WTC11 (cell line): ENCODE data around the gene PCGF1. TPM values are rescaled to one million over a fixed set of nuclear protein-coding genes. Genes with fewer than 3 reads are reported as not detected.

ENCODE experiments used
- ATAC-seq: fragments of 200-7000 bp; cut with Tn5 transposase; 2 replicates; pipeline ENCODE4 v1.10.0; 2021; ENCODE audit warnings: mild to moderate bottlenecking, moderate library complexity
- CTCF ChIA-PET: fragments of 300-600 bp; sonication (Branson Sonifier 250); formaldehyde crosslinking; loops from one replicate; lab custom pipeline; 2021; ENCODE audit warnings: antibody characterized with exemption; lab: Charles Lee
- POLR2A ChIA-PET: fragments of 350-600 bp; sonication (Branson Sonifier 250); formaldehyde crosslinking; loops from one replicate; lab custom pipeline; 2021; ENCODE audit warnings: antibody characterized with exemption; lab: Charles Lee
- DNase-seq: peaks from one replicate; pipeline ENCODE4 v3.0.0; 2021; ENCODE audit warnings: low spot score
- H3K27ac Mint-ChIP-seq: 2 replicates; pipeline ENCODE4 v1.8.0; 2021; ENCODE audit warnings: mixed read lengths
- H3K27me3 Mint-ChIP-seq: 2 replicates; pipeline ENCODE4 v1.8.0; 2021; ENCODE audit warnings: low read depth, mild to moderate bottlenecking, moderate library complexity, mixed read lengths
- H3K36me3 Mint-ChIP-seq: 2 replicates; pipeline ENCODE4 v1.8.0; 2021; ENCODE audit warnings: mixed read lengths
- H3K4me1 Mint-ChIP-seq: 2 replicates; pipeline ENCODE4 v1.8.0; 2022; ENCODE audit warnings: mixed read lengths
- H3K4me3 Mint-ChIP-seq: 2 replicates; pipeline ENCODE4 v1.8.0; 2021; ENCODE audit warnings: mild to moderate bottlenecking, moderate library complexity, mixed read lengths
- H3K9me3 Mint-ChIP-seq: 2 replicates; pipeline ENCODE4 v1.8.0; 2021; ENCODE audit warnings: mixed read lengths
- AFF4 ChIP-seq: sonication (generic); formaldehyde crosslinking; IDR thresholded peaks from 2 replicates; pipeline ENCODE4 v1.8.1; 2023; ENCODE audit warnings: mild to moderate bottlenecking, missing genetic modification reagents, borderline replicate concordance
- ELF4 ChIP-seq: sonication (generic); formaldehyde crosslinking; IDR thresholded peaks from 2 replicates; pipeline ENCODE4 v1.8.1; 2022; ENCODE audit warnings: low read depth, mild to moderate bottlenecking, moderate library complexity, missing genetic modification reagents
- FOXP1 ChIP-seq: sonication (generic); formaldehyde crosslinking; IDR thresholded peaks from 2 replicates; pipeline ENCODE4 v1.8.0; 2022; ENCODE audit warnings: missing genetic modification reagents, mild to moderate bottlenecking, moderate library complexity, borderline replicate concordance
- GRHL2 ChIP-seq: fragments of 250-450 bp; sonication (Bioruptor Pico); IDR thresholded peaks from 2 replicates; pipeline ENCODE4 v1.8.0; 2022; ENCODE audit warnings: mild to moderate bottlenecking, moderate library complexity; ENCODE audit not compliant: insufficient replicate concordance, severe bottlenecking
- GTF2I ChIP-seq: fragments of 250-450 bp; sonication (Bioruptor Pico); conservative IDR thresholded peaks from 2 replicates; pipeline ENCODE4 v1.4.0; 2021; ENCODE audit warnings: mild to moderate bottlenecking
- IRF1 ChIP-seq: sonication (generic); formaldehyde crosslinking; IDR thresholded peaks from 2 replicates; pipeline ENCODE4 v1.8.0; 2023; ENCODE audit warnings: missing genetic modification reagents
- JAZF1 ChIP-seq: fragments of 250-450 bp; sonication (Bioruptor Pico); IDR thresholded peaks from 2 replicates; pipeline ENCODE4 v1.9.0; 2021; ENCODE audit warnings: moderate library complexity, mild to moderate bottlenecking, inconsistent platforms
- KAT7 ChIP-seq: sonication (generic); formaldehyde crosslinking; IDR thresholded peaks from 2 replicates; pipeline ENCODE4 v1.8.1; 2023; ENCODE audit warnings: missing genetic modification reagents, mild to moderate bottlenecking, borderline replicate concordance
- NR1H2 ChIP-seq: sonication (generic); formaldehyde crosslinking; IDR thresholded peaks from 2 replicates; pipeline ENCODE4 v1.9.0; 2021; ENCODE audit warnings: mild to moderate bottlenecking, moderate library complexity, missing genetic modification reagents
- TEAD1 ChIP-seq: sonication (generic); formaldehyde crosslinking; IDR thresholded peaks from 2 replicates; pipeline ENCODE4 v1.8.0; 2022; ENCODE audit warnings: mild to moderate bottlenecking, missing genetic modification reagents
- TEAD4 ChIP-seq: sonication (generic); formaldehyde crosslinking; IDR thresholded peaks from 2 replicates; pipeline ENCODE4 v1.8.0; 2022; ENCODE audit warnings: mild to moderate bottlenecking, missing genetic modification reagents
- TP53 ChIP-seq: sonication (generic); formaldehyde crosslinking; IDR thresholded peaks from 2 replicates; pipeline ENCODE4 v1.8.1; 2023; ENCODE audit warnings: mild to moderate bottlenecking, missing genetic modification reagents
- ZNF425 ChIP-seq: fragments of 250-450 bp; sonication (Bioruptor Pico); conservative IDR thresholded peaks from 2 replicates; pipeline ENCODE4 v1.9.0; 2021; ENCODE audit warnings: mild to moderate bottlenecking
- total RNA-seq: library from RNA; stranded (reverse); gene quantifications from 3 replicates; pipeline ENCODE4 v1.2.3, GENCODE V29; 2021
- TF ChIP-seq, protein P1 (sequence below): fragments of 250-450 bp; sonication (Bioruptor Pico); IDR thresholded peaks from 2 replicates; pipeline ENCODE4 v1.9.0; 2021; ENCODE audit warnings: mild to moderate bottlenecking
- TF ChIP-seq, protein P2 (sequence below): sonication (generic); formaldehyde crosslinking; IDR thresholded peaks from 2 replicates; pipeline ENCODE4 v1.8.0; 2022; ENCODE audit warnings: missing genetic modification reagents
- TF ChIP-seq, protein P3 (sequence below): sonication (generic); formaldehyde crosslinking; IDR thresholded peaks from 2 replicates; pipeline ENCODE4 v1.8.1; 2023; ENCODE audit warnings: mild to moderate bottlenecking, missing genetic modification reagents, moderate library complexity
- TF ChIP-seq, protein P4 (sequence below): sonication (generic); formaldehyde crosslinking; IDR thresholded peaks from 2 replicates; pipeline ENCODE4 v1.8.0; 2022; ENCODE audit warnings: mild to moderate bottlenecking, missing genetic modification reagents

Gene PCGF1
- total RNA-seq, 1 experiment from 2014 or later = 15.7 TPM

DNA sequence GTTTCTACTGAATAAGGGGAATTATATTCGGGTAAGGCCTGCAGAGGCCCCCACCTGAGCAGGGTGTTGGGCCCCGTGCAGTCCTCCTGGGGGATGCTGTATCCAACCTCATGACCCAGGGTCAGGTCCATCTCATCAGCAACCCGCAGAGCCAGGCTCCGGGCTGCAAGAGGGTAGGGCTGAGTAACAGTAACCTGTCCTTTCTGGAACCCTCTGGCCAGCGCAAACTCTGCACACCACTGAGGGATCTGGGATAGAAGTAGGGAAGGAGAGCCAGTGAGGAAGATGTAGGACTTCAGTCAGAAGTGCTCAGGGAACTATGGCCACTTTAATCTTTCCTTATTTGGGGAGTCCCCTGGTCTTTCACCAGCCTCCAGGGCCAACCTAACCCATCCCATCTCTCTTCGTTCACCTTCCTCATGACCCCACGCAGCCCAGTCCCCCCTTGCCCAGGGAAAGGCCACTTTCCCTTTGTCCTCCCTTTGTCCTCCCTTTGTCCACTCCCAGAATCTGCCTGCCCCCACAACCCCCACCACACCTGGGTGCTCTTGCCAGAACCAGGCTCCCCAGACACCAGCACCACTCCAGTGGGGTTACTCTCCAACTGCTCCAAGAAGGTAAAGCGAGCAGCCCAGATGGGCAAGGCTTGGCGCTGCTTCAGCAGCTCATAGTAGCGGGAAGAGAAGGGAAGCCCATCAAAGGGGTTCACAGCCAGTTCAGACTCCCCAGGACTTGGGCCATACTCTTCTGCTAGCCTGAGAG is 17.6 kb upstream of the PCGF1 start:
- no peak overlapping the region for H3K27ac Mint-ChIP-seq
- H3K9me3 Mint-ChIP-seq = 0 out of 2 replicates have a peak, but pooled peaks cover 3% of the 10 kb centered on the region
- peaks cover 36% of the 10 kb centered on the region for H3K27me3 Mint-ChIP-seq
- CTCF ChIA-PET = interaction anchor here (1.2 to 1.3 kb wide), 2 partner anchors 11 to 47 kb away, joined by 5 read pairs; no protein-coding TSS in a partner anchor
- POLR2A ChIA-PET = no interaction called here
- no peak for TF ChIP-seq IRF1 (CRISPR knock-in tag)
- no peak for TF ChIP-seq TEAD4 (CRISPR knock-in tag)
- no peak for TF ChIP-seq TP53 (CRISPR knock-in tag)
- TF ChIP-seq, protein P1, sequence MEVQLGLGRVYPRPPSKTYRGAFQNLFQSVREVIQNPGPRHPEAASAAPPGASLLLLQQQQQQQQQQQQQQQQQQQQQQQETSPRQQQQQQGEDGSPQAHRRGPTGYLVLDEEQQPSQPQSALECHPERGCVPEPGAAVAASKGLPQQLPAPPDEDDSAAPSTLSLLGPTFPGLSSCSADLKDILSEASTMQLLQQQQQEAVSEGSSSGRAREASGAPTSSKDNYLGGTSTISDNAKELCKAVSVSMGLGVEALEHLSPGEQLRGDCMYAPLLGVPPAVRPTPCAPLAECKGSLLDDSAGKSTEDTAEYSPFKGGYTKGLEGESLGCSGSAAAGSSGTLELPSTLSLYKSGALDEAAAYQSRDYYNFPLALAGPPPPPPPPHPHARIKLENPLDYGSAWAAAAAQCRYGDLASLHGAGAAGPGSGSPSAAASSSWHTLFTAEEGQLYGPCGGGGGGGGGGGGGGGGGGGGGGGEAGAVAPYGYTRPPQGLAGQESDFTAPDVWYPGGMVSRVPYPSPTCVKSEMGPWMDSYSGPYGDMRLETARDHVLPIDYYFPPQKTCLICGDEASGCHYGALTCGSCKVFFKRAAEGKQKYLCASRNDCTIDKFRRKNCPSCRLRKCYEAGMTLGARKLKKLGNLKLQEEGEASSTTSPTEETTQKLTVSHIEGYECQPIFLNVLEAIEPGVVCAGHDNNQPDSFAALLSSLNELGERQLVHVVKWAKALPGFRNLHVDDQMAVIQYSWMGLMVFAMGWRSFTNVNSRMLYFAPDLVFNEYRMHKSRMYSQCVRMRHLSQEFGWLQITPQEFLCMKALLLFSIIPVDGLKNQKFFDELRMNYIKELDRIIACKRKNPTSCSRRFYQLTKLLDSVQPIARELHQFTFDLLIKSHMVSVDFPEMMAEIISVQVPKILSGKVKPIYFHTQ (CRISPR knock-in tag) = no peak
- TF ChIP-seq, protein P2, sequence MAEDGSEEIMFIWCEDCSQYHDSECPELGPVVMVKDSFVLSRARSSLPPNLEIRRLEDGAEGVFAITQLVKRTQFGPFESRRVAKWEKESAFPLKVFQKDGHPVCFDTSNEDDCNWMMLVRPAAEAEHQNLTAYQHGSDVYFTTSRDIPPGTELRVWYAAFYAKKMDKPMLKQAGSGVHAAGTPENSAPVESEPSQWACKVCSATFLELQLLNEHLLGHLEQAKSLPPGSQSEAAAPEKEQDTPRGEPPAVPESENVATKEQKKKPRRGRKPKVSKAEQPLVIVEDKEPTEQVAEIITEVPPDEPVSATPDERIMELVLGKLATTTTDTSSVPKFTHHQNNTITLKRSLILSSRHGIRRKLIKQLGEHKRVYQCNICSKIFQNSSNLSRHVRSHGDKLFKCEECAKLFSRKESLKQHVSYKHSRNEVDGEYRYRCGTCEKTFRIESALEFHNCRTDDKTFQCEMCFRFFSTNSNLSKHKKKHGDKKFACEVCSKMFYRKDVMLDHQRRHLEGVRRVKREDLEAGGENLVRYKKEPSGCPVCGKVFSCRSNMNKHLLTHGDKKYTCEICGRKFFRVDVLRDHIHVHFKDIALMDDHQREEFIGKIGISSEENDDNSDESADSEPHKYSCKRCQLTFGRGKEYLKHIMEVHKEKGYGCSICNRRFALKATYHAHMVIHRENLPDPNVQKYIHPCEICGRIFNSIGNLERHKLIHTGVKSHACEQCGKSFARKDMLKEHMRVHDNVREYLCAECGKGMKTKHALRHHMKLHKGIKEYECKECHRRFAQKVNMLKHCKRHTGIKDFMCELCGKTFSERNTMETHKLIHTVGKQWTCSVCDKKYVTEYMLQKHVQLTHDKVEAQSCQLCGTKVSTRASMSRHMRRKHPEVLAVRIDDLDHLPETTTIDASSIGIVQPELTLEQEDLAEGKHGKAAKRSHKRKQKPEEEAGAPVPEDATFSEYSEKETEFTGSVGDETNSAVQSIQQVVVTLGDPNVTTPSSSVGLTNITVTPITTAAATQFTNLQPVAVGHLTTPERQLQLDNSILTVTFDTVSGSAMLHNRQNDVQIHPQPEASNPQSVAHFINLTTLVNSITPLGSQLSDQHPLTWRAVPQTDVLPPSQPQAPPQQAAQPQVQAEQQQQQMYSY (CRISPR knock-in tag) = no peak
- TF ChIP-seq NR1H2 = no peak
- TF ChIP-seq, protein P3, sequence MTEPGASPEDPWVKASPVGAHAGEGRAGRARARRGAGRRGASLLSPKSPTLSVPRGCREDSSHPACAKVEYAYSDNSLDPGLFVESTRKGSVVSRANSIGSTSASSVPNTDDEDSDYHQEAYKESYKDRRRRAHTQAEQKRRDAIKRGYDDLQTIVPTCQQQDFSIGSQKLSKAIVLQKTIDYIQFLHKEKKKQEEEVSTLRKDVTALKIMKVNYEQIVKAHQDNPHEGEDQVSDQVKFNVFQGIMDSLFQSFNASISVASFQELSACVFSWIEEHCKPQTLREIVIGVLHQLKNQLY (CRISPR knock-in tag) = no peak
- DNase-seq = no peak
- H3K4me3 Mint-ChIP-seq = no peak overlapping the region
- ATAC-seq = no peak
- H3K36me3 Mint-ChIP-seq = peaks cover 21% of the 10 kb centered on the region
- peaks cover 11% of the 10 kb centered on the region for H3K4me1 Mint-ChIP-seq

DNA sequence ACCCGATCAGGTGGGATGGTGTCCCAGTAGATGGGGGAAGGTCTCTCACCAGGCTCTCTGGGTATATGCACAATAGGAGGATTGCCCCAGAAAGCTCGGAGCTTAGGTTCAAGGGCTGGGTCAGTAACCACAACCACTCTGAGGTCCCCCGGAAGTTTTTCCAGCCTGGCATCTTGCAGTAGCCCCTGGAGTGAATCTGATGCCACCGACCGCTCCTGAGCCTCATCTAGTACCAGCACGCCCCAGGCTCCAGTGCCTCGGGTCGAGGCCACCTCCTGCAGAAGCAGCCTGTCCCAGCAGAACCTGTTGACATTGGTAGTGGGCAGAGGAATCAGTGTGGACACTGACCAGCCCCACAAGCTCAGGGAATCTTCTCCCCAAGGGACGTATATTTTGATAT is 16.5 kb upstream of the PCGF1 start:
- H3K27me3 Mint-ChIP-seq = peaks cover 47% of the 10 kb centered on the region
- H3K36me3 Mint-ChIP-seq = peaks cover 21% of the 10 kb centered on the region
- no peak overlapping the region for H3K27ac Mint-ChIP-seq
- 0 out of 2 replicates have a peak, but pooled peaks cover 3% of the 10 kb centered on the region for H3K9me3 Mint-ChIP-seq
- ATAC-seq (no peak), DNase-seq (no peak)
- POLR2A ChIA-PET = no interaction called here
- CTCF ChIA-PET = no interaction called here
- peaks cover 10% of the 10 kb centered on the region for H3K4me1 Mint-ChIP-seq
- H3K4me3 Mint-ChIP-seq = no peak overlapping the region
- TF ChIP-seq ZNF425 (no peak), ELF4 (CRISPR knock-in tag) (no peak), GTF2I (CRISPR knock-in tag) (no peak), TEAD4 (CRISPR knock-in tag) (no peak), FOXP1 (no peak), TEAD1 (CRISPR knock-in tag) (no peak), JAZF1 (CRISPR knock-in tag) (no peak), KAT7 (CRISPR knock-in tag) (no peak), AFF4 (CRISPR knock-in tag) (no peak), GRHL2 (no peak)
- TF ChIP-seq, protein P4, sequence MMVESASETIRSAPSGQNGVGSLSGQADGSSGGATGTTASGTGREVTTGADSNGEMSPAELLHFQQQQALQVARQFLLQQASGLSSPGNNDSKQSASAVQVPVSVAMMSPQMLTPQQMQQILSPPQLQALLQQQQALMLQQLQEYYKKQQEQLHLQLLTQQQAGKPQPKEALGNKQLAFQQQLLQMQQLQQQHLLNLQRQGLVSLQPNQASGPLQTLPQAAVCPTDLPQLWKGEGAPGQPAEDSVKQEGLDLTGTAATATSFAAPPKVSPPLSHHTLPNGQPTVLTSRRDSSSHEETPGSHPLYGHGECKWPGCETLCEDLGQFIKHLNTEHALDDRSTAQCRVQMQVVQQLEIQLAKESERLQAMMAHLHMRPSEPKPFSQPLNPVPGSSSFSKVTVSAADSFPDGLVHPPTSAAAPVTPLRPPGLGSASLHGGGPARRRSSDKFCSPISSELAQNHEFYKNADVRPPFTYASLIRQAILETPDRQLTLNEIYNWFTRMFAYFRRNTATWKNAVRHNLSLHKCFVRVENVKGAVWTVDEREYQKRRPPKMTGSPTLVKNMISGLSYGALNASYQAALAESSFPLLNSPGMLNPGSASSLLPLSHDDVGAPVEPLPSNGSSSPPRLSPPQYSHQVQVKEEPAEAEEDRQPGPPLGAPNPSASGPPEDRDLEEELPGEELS = no peak
